NCI-H1092 (cell line): ENCODE measurements around the gene LRRFIP1.
"Not testable (repeated sequence)": the region's sequence is repeated elsewhere in the genome, so short reads cannot be mapped to it uniquely, and the experiment has no call there.

Experiments
- DNase-seq: peaks from one replicate; lab custom pipeline; 2025; lab: John Stamatoyannopoulos, UW

LRRFIP1 gene

GRCh38 chr2:237744613-237745249 is 117.3 kb downstream of the LRRFIP1 start:
- DNase-seq, result peak; percentile 26

GRCh38 chr2:237745250-237745613 is 117.8 kb downstream of the LRRFIP1 start:
- no peak for DNase-seq

GRCh38 chr2:237746302-237747080 is 119.1 kb downstream of the LRRFIP1 start:
- no peak for DNase-seq

GRCh38 chr2:237747189-237747588 is 119.8 kb downstream of the LRRFIP1 start:
- no peak for DNase-seq

GRCh38 chr2:237749002-237749401 is 121.6 kb downstream of the LRRFIP1 start:
- no peak for DNase-seq

- DNase-seq, result no peak
Measured at GRCh38 chr2:237749961-237750360, 122.6 kb downstream of the LRRFIP1 start.

GRCh38 chr2:237750441-237750840 is 123.1 kb downstream of the LRRFIP1 start:
- not testable (repeated sequence) for DNase-seq

DNA sequence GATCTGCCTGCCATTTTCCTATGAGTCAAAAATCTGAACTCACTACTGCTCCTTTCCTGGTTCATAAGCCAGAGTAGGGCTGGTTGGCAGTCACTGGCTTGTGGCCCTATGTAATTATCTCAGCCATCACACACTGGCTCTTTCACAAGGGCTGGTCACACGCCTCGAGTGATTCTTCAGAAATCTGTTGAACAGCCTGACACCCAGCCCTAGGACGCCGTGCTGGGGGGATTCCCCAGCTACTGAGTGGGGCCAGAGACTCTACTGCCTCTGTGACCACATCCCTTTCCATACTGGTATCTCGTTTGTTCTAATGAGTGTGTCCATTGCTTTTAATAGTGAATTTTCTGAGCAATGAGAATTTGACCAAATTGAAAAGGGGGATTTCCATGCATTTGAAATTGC is 125.4 kb downstream of the LRRFIP1 start:
- DNase-seq, result no peak

DNA sequence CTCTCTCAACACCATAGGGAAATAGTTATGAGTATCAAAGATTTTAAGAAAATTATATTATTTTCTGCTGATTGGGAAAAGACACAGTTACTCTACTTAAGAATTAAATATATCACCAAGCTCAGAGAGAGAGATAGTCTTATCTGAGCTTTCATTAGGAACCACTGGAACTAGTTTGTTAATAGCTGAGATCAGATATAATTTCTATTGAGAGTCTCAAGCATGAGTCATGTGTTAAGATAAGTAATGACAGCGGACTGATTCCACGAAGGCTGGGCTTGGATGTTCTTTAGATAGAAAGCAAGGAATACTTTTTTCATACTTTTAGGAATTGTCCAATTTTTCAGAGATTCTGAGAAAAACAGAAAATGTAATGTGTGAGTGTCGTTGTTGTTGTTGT is 126.8 kb downstream of the LRRFIP1 start:
- DNase-seq, result no peak

GRCh38 chr2:237754626-237755248 is 127.3 kb downstream of the LRRFIP1 start:
- DNase-seq, result no peak

DNA sequence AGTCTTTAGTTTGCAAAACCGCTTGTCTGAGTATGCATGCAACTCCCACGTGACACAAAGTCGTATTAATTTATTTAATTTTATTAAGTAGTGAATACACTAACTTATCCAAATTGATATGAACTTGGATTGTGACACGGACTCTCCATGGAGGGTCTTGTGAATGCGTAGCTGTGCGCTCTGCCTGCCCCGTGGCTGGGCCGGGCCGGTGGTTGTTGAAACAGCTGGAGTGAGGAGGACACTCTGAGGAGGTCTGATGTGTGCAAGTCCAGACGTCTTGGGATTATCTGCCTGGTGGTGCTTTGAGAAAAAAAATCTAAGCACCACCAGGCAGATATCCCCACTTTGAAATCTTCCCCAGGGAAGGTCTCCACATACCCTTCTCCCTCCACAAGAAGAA is 130.2 kb downstream of the LRRFIP1 start:
- DNase-seq, result no peak

DNA sequence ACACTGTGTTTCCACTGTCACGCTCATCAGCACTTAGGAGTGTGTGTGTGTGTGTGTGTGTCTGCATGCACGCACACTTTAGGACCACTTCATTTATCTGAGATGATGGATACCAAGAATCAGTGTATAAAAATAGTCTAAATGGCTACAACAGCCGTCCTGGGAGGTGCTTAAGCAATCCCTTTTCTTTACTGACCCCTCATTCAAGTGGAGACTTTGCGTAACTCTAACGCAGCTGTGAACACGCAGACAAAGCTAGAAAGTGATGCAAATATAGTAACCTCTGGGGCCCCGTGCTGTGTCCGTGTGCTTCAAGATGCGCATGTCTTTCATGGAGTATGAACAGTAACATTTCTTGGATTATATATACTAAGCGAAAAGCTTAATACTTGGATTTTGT is 130.8 kb downstream of the LRRFIP1 start:
- no peak for DNase-seq

- DNase-seq, result no peak
Measured at GRCh38 chr2:237759176-237759575, 131.8 kb downstream of the LRRFIP1 start.

GRCh38 chr2:237760506-237761502 is 133.4 kb downstream of the LRRFIP1 start:
- DNase-seq, result no peak

GRCh38 chr2:237762291-237763182 is 135.2 kb downstream of the LRRFIP1 start:
- not testable (repeated sequence) for DNase-seq

DNA sequence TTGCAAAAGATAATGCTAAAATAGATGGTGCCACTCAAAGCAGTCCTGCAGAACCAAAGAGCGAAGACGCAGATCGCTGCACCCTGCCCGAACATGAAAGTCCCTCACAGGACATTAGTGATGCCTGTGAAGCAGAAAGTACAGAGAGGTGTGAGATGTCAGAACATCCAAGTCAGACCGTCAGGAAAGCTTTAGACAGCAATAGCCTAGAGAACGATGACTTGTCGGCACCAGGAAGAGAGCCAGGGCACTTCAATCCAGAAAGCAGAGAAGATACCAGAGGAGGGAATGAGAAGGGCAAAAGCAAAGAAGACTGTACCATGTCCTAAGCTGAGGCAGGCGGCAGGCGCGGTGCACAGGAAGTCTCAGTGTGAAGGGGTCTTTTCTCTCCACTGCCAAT is 136.4 kb downstream of the LRRFIP1 start:
- no peak for DNase-seq

- DNase-seq, result not testable (repeated sequence)
Measured at GRCh38 chr2:237765122-237765521, 137.7 kb downstream of the LRRFIP1 start.

DNA sequence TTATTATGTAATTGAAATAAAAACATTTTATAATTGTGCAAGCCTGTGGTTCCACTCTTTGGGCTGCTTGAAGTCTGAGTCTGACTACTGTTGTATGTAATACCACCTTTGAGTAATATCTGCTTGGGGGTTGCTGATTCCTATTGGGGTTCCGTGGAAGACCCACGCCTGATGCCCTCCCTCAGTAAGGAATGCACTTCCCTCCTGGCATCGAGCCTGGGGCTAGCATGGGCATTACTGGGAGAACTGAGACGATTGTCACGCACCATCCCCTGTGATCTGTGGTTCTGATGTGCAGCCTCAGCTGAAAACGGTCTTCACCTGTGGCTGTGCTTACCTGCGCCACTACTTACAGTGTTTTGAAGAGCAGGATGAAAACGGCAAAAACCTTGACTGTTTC is 138.5 kb downstream of the LRRFIP1 start:
- no peak for DNase-seq

GRCh38 chr2:237766340-237766739 is 139.0 kb downstream of the LRRFIP1 start:
- DNase-seq, result no peak

GRCh38 chr2:237772513-237772912 is 145.1 kb downstream of the LRRFIP1 start:
- DNase-seq, result no peak

GRCh38 chr2:237773826-237774225 is 146.4 kb downstream of the LRRFIP1 start:
- no peak for DNase-seq
